Measurements from ENCODE around the gene EHD4.

Gene EHD4

GRCh38 chr15:41876007-41876406 is 96.3 kb downstream of the EHD4 start:
- no peak for DNase-seq

- DNase-seq: no peak
Measured at GRCh38 chr15:41874736-41875135, 97.6 kb downstream of the EHD4 start.

- no peak for DNase-seq
Measured at GRCh38 chr15:41873711-41874110, 98.6 kb downstream of the EHD4 start.

- DNase-seq: no peak
Measured at GRCh38 chr15:41872166-41872747, 100.1 kb downstream of the EHD4 start.

GRCh38 chr15:41871175-41871905 is 101.0 kb downstream of the EHD4 start:
- no peak for DNase-seq

- no peak for DNase-seq
Measured at GRCh38 chr15:41870689-41871081, 101.7 kb downstream of the EHD4 start.

- DNase-seq: no peak
Measured at GRCh38 chr15:41869770-41870688, 102.3 kb downstream of the EHD4 start.

GRCh38 chr15:41868321-41868720 is 104.0 kb downstream of the EHD4 start:
- DNase-seq: no peak

- DNase-seq: no peak
Measured at GRCh38 chr15:41866872-41867579, 105.3 kb downstream of the EHD4 start.

GRCh38 chr15:41866263-41866703 is 106.1 kb downstream of the EHD4 start:
- DNase-seq: no peak

GRCh38 chr15:41865490-41866055 is 106.8 kb downstream of the EHD4 start:
- no peak for DNase-seq

- DNase-seq: no peak
Measured at GRCh38 chr15:41862515-41863116, 109.7 kb downstream of the EHD4 start.

GRCh38 chr15:41861736-41862356 is 110.5 kb downstream of the EHD4 start:
- DNase-seq: no peak

- no peak for DNase-seq
Measured at GRCh38 chr15:41860049-41860828, 112.1 kb downstream of the EHD4 start.

- DNase-seq: no peak
Measured at GRCh38 chr15:41858756-41859155, 113.6 kb downstream of the EHD4 start.

GRCh38 chr15:41857316-41857715 is 115.0 kb downstream of the EHD4 start:
- no peak for DNase-seq

GRCh38 chr15:41856716-41857115 is 115.6 kb downstream of the EHD4 start:
- no peak for DNase-seq

GRCh38 chr15:41856262-41856661 is 116.1 kb downstream of the EHD4 start:
- DNase-seq: no peak

GRCh38 chr15:41855261-41855961 is 116.9 kb downstream of the EHD4 start:
- no peak for DNase-seq

- no peak for DNase-seq
Measured at GRCh38 chr15:41854443-41854842, 117.9 kb downstream of the EHD4 start.
